ENCODE results near the gene SPATA18. TPM values are rescaled to one million over a fixed set of nuclear protein-coding genes. Genes with fewer than 3 reads are reported as not detected.

Gene SPATA18
- total RNA-seq, 1 experiment from 2014 or later, result 0.47 TPM

GRCh38 chr4:52099860-52100461 is 48.9 kb downstream of the SPATA18 start (continued):
- TF ChIP-seq ZBTB33 (IDR thresholded peaks at IDR 0.05; ENCODE audit: extremely low read depth, insufficient replicate concordance, low read length) (no peak), ZFX (IDR thresholded peaks at IDR 0.05) (no peak), MAX (IDR thresholded peaks at IDR 0.05) (no peak), CEBPB (IDR thresholded peaks at IDR 0.05; ENCODE audit: low read depth) (no peak), EZH2 (IDR thresholded peaks at IDR 0.05) (no peak), EGR1 (IDR thresholded peaks at IDR 0.05; ENCODE audit: low read depth) (no peak), RAD21 (IDR thresholded peaks at IDR 0.05; ENCODE audit: low read depth) (no peak), SIN3A (IDR thresholded peaks at IDR 0.05; ENCODE audit: low read depth) (no peak), CTCF (IDR thresholded peaks at IDR 0.05 in 2 of 3, conservative IDR thresholded peaks at IDR 0.05 in 1 of 3; ENCODE audit: borderline replicate concordance in 1 of 3, insufficient read depth in 1 of 3, low read depth in 2 of 3, low read length in 2 of 3) (no peak), POLR2AphosphoS5 (IDR thresholded peaks at IDR 0.05; ENCODE audit: low read depth, low read length) (no peak), JUND (IDR thresholded peaks at IDR 0.05) (no peak)

- POLR2A ChIA-PET, result no interaction called here
- TF ChIP-seq EGR1 (IDR thresholded peaks at IDR 0.05; ENCODE audit: low read depth), result no peak
- no peak for TF ChIP-seq RAD21 (IDR thresholded peaks at IDR 0.05; ENCODE audit: low read depth)
- TF ChIP-seq SRF (IDR thresholded peaks at IDR 0.05; ENCODE audit: low read depth), result no peak
- no peaks in the 10 kb centered on the region for H3K79me2 ChIP-seq (ENCODE audit: insufficient read depth, low read length)
- no peaks in the 10 kb centered on the region for H3K4me1 ChIP-seq (ENCODE audit: control insufficient read depth in 1 of 2, insufficient read depth in 2 of 2, low read length in 2 of 2)
- H3K4me2 ChIP-seq (ENCODE audit: low read length), result no peak overlapping the region
- no peaks in the 10 kb centered on the region for H3K36me3 ChIP-seq (ENCODE audit: control insufficient read depth in 1 of 2, insufficient read depth in 2 of 2, low read length in 2 of 2)
- DNase-seq (ENCODE audit: low read depth, low spot score), result no peak
- H3K9me3 ChIP-seq (ENCODE audit: control insufficient read depth in 1 of 2, insufficient read depth in 1 of 2, low read depth in 1 of 2, low read length in 2 of 2), result no peaks in the 10 kb centered on the region
- RAD21 ChIA-PET (ENCODE audit: low non-redundant PET in 1 of 2, low total read pairs in 2 of 2, uncharacterized antibody in 2 of 2, unreplicated experiment in 2 of 2), result no interaction called here
- intact Hi-C loops (cut with micrococcal nuclease), result loop anchor here (2.0 kb wide), 1 partner anchor 880 kb away; no protein-coding TSS in a partner anchor
- no peaks in the 10 kb centered on the region for H4K20me1 ChIP-seq (ENCODE audit: insufficient read depth)
- no peaks in the 10 kb centered on the region for H3K27me3 ChIP-seq (ENCODE audit: insufficient read depth, low read length)
- no peak overlapping the region for H3K9ac ChIP-seq (ENCODE audit: low read length)
- no peak overlapping the region for H2AFZ ChIP-seq (ENCODE audit: low read depth, low read length, poor library complexity, severe bottlenecking)
- no peak overlapping the region for H3K27ac ChIP-seq (ENCODE audit: low read depth, low read length)
- H3K4me3 ChIP-seq (replicated peaks in 1 of 2; ENCODE audit: low read depth in 1 of 2, low read length in 2 of 2), result no peak overlapping the region
- no peaks in the 10 kb centered on the region for H3K9me2 ChIP-seq (ENCODE audit: insufficient read depth)
- no TSS peak for BruUV-seq (replicated peaks)
- CTCF ChIA-PET, result no interaction called here
- no peak for ATAC-seq
These were observed 51.5 kb downstream of the SPATA18 start for GRCh38 chr4:52102587-52102986.
